ENCODE measurements around the gene GPR34.

Gene GPR34

DNA sequence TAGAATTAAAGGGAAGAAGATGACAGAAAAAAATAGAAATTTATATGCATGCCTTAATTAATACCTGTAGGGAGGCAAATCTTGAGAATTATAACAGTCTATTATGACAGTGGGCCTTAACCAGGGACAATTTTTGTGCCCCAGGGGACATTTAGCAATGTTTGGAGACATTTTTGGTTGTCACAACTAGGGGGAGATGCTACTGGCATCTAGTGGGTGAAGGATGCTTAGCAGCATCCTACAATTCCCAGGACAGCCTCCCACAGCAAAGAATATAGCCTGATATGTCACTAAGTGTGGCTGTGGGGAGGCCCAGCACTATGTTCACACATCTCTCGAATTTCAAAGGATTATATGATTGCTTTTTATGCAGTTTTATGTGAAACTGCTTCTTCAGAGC, 45.8 kb downstream of the GPR34 start:
- TF ChIP-seq, protein P1, sequence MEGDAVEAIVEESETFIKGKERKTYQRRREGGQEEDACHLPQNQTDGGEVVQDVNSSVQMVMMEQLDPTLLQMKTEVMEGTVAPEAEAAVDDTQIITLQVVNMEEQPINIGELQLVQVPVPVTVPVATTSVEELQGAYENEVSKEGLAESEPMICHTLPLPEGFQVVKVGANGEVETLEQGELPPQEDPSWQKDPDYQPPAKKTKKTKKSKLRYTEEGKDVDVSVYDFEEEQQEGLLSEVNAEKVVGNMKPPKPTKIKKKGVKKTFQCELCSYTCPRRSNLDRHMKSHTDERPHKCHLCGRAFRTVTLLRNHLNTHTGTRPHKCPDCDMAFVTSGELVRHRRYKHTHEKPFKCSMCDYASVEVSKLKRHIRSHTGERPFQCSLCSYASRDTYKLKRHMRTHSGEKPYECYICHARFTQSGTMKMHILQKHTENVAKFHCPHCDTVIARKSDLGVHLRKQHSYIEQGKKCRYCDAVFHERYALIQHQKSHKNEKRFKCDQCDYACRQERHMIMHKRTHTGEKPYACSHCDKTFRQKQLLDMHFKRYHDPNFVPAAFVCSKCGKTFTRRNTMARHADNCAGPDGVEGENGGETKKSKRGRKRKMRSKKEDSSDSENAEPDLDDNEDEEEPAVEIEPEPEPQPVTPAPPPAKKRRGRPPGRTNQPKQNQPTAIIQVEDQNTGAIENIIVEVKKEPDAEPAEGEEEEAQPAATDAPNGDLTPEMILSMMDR (IDR thresholded peaks at IDR 0.05; ENCODE audit: borderline replicate concordance, insufficient read depth, low read depth, low read length): peak; percentile 49; the same call in 1 of the 2 replicates
- H3K4me3 ChIP-seq (ENCODE audit: low read depth, low read length): no peak overlapping the region

- H3K4me3 ChIP-seq (ENCODE audit: low read depth, low read length): no peak overlapping the region
- TF ChIP-seq, protein P1 (IDR thresholded peaks at IDR 0.05; ENCODE audit: borderline replicate concordance, insufficient read depth, low read depth, low read length): no peak
Measured at GRCh38 chrX:41737065-41737464, 48.3 kb downstream of the GPR34 start.

DNA sequence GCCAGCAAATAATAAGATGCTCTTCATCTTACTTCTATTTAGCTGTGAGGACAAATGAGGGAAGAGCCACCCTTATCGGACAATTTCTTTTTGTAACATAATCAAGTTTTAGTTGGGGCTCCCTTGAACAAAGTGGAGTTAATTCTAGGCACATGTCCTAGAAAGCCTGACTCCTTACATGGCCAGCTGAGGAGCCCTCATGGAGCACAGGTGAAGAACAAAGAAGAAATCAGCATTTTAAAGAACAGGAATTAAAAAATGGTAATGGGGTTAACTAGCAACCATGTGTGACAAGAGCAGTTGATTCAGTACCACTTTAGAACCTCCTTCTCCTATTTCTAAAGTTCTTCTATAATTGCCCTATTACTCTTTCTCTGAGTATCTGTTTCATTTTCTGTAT, 51.1 kb downstream of the GPR34 start:
- H3K4me3 ChIP-seq (ENCODE audit: low read depth, low read length): no peak overlapping the region
- TF ChIP-seq, protein P1 (IDR thresholded peaks at IDR 0.05; ENCODE audit: borderline replicate concordance, insufficient read depth, low read depth, low read length): no peak

Data from GM12875 (cell line).